ENCODE results near the gene HPCA.

GRCh38 chr1:32869923-32870614 is 16.2 kb upstream of the HPCA start:
- TF ChIP-seq POLR2A (IDR thresholded peaks at IDR 0.05) (no peak), EP300 (IDR thresholded peaks at IDR 0.05; ENCODE audit: low read depth) (no peak), POLR2AphosphoS5 (IDR thresholded peaks at IDR 0.05) (no peak)
- TF ChIP-seq, protein P1, sequence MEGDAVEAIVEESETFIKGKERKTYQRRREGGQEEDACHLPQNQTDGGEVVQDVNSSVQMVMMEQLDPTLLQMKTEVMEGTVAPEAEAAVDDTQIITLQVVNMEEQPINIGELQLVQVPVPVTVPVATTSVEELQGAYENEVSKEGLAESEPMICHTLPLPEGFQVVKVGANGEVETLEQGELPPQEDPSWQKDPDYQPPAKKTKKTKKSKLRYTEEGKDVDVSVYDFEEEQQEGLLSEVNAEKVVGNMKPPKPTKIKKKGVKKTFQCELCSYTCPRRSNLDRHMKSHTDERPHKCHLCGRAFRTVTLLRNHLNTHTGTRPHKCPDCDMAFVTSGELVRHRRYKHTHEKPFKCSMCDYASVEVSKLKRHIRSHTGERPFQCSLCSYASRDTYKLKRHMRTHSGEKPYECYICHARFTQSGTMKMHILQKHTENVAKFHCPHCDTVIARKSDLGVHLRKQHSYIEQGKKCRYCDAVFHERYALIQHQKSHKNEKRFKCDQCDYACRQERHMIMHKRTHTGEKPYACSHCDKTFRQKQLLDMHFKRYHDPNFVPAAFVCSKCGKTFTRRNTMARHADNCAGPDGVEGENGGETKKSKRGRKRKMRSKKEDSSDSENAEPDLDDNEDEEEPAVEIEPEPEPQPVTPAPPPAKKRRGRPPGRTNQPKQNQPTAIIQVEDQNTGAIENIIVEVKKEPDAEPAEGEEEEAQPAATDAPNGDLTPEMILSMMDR (IDR thresholded peaks at IDR 0.05), result no peak
